ENCODE data around the gene NEK5.
"Not testable (repeated sequence)": the region's sequence is repeated elsewhere in the genome, so short reads cannot be mapped to it uniquely, and the experiment has no call there.

NEK5 gene

GRCh38 chr13:52082601-52083000 is 46.3 kb downstream of the NEK5 start:
- DNase-seq (ENCODE audit: low read depth in 2 of 2, low spot score in 1 of 2): no peak

GRCh38 chr13:52079891-52080290 is 49.0 kb downstream of the NEK5 start:
- DNase-seq (ENCODE audit: low read depth in 2 of 2, low spot score in 1 of 2): not testable (repeated sequence)

GRCh38 chr13:52070929-52071523 is 57.8 kb downstream of the NEK5 start:
- no peak for DNase-seq (ENCODE audit: low read depth in 2 of 2, low spot score in 1 of 2)

- no peak for DNase-seq (ENCODE audit: low read depth in 2 of 2, low spot score in 1 of 2)
Observed at GRCh38 chr13:52067237-52067636, 61.6 kb downstream of the NEK5 start.

- DNase-seq (ENCODE audit: low read depth in 2 of 2, low spot score in 1 of 2): no peak
Observed at GRCh38 chr13:52061587-52061986, 67.3 kb downstream of the NEK5 start.

GRCh38 chr13:52061064-52061463 is 67.8 kb downstream of the NEK5 start:
- not testable (repeated sequence) for DNase-seq (ENCODE audit: low read depth in 2 of 2, low spot score in 1 of 2)

- DNase-seq (ENCODE audit: low read depth in 2 of 2, low spot score in 1 of 2): no peak
Observed at GRCh38 chr13:52053460-52053859, 75.4 kb downstream of the NEK5 start.

- DNase-seq (ENCODE audit: low read depth in 2 of 2, low spot score in 1 of 2): no peak
Observed at GRCh38 chr13:52051400-52051799, 77.5 kb downstream of the NEK5 start.

- no peak for DNase-seq (ENCODE audit: low read depth in 2 of 2, low spot score in 1 of 2)
Observed at GRCh38 chr13:52048516-52048915, 80.4 kb downstream of the NEK5 start.

- no peak for DNase-seq (ENCODE audit: low read depth in 2 of 2, low spot score in 1 of 2)
Observed at GRCh38 chr13:52047463-52047862, 81.4 kb downstream of the NEK5 start.

GRCh38 chr13:52043675-52044074 is 85.2 kb downstream of the NEK5 start:
- DNase-seq (ENCODE audit: low read depth in 2 of 2, low spot score in 1 of 2): no peak

- no peak for DNase-seq (ENCODE audit: low read depth in 2 of 2, low spot score in 1 of 2)
Observed at GRCh38 chr13:52036037-52036436, 92.8 kb downstream of the NEK5 start.

- no peak for DNase-seq (ENCODE audit: low read depth in 2 of 2, low spot score in 1 of 2)
Observed at GRCh38 chr13:52034616-52035226, 94.2 kb downstream of the NEK5 start.

- DNase-seq (ENCODE audit: low read depth in 2 of 2, low spot score in 1 of 2): no peak
Observed at GRCh38 chr13:52033039-52033438, 95.8 kb downstream of the NEK5 start.

GRCh38 chr13:52030401-52030800 is 98.5 kb downstream of the NEK5 start:
- DNase-seq (ENCODE audit: low read depth in 2 of 2, low spot score in 1 of 2): not testable (repeated sequence)

- DNase-seq (ENCODE audit: low read depth in 2 of 2, low spot score in 1 of 2): no peak
Observed at GRCh38 chr13:52029569-52029968, 99.3 kb downstream of the NEK5 start.

GRCh38 chr13:52027832-52028231 is 101.0 kb downstream of the NEK5 start:
- no peak for DNase-seq (ENCODE audit: low read depth in 2 of 2, low spot score in 1 of 2)

- no peak for DNase-seq (ENCODE audit: low read depth in 2 of 2, low spot score in 1 of 2)
Observed at GRCh38 chr13:52026246-52026626, 102.6 kb downstream of the NEK5 start.

- DNase-seq (ENCODE audit: low read depth in 2 of 2, low spot score in 1 of 2): no peak
Observed at GRCh38 chr13:52025475-52026245, 103.2 kb downstream of the NEK5 start.

- DNase-seq (ENCODE audit: low read depth in 2 of 2, low spot score in 1 of 2): no peak
Observed at GRCh38 chr13:52024481-52024880, 104.4 kb downstream of the NEK5 start, which contains the start of gene UTP14C. Gene UTP14C (plus strand): TSS chr13:52024691. CDS start chr13:52028805, 4,114 bp downstream.

- DNase-seq (ENCODE audit: low read depth in 2 of 2, low spot score in 1 of 2): no peak
Observed at GRCh38 chr13:52022356-52022755, 106.5 kb downstream of the NEK5 start.

GRCh38 chr13:52020191-52020590 is 108.7 kb downstream of the NEK5 start:
- DNase-seq (ENCODE audit: low read depth in 2 of 2, low spot score in 1 of 2): no peak
